ENCODE data around the gene COL4A1.

Gene COL4A1

DNA sequence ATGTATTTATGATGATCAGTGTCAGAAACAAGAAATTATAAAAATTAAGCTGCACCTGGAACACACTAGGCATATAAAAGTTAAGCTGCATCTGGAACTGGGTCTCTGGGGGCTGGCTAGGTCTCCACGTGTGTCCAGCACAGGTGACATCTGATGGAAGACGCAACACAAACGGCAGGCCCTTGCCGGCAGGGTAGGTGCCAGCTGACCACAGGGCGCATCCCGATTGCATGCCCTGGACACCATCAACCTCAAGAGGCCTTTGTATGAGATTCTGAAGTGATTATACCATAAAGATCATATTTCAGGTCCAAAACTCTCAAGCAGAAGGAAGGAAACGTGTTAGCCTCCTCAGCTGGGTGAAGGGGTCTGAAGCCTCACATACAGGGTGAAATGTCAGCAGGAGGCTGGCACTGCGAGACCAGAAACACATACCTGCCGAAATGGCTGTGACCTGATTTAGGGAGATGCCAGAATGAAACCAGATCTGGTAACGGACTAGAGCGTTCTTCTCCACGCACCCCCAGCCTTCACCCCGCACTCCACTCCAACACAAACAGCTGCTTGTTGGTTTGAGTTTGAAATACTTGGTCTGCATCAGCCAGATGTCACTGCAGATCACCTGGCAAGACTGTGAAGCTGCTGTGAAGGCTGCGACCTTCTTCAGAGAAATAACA, 37.3 kb downstream of the COL4A1 start:
- no peak for DNase-seq

GRCh38 chr13:110268576-110269185, 38.3 kb downstream of the COL4A1 start:
- no peak for DNase-seq

DNA sequence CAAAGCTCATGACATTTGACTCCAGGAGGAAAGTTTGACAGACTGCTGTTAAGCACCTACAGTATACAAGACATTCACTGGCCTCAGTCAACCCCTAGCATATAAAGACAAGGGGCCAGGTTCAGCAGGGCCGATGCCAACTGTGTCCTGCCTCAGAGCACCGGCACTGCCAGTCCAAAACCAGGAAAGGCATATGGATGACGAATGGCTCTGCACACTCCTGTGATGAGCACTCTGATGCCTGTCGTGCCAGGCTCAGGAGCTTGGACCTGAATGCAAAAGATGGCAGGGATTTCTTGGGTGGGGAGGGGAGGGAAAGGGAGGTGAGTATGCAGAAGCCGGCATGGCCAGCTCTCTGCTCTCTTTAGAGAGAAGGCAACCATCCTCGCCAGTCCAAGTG, 38.9 kb downstream of the COL4A1 start:
- DNase-seq: no peak

- no peak for DNase-seq
These were observed 40.0 kb downstream of the COL4A1 start for GRCh38 chr13:110266983-110267382.

- DNase-seq: no peak
These were observed 40.5 kb downstream of the COL4A1 start for GRCh38 chr13:110266431-110266809.

GRCh38 chr13:110265682-110266430, 41.1 kb downstream of the COL4A1 start:
- DNase-seq: no peak

GRCh38 chr13:110265341-110265681, 41.6 kb downstream of the COL4A1 start:
- DNase-seq: no peak

- DNase-seq: no peak
These were observed 42.2 kb downstream of the COL4A1 start for GRCh38 chr13:110264685-110265275.

- no peak for DNase-seq
These were observed 43.1 kb downstream of the COL4A1 start for GRCh38 chr13:110263888-110264287.

GRCh38 chr13:110263404-110263803, 43.6 kb downstream of the COL4A1 start:
- DNase-seq: no peak

GRCh38 chr13:110262508-110263291, 44.3 kb downstream of the COL4A1 start:
- DNase-seq: no peak

- DNase-seq: no peak
These were observed 44.9 kb downstream of the COL4A1 start for GRCh38 chr13:110262082-110262436.

DNA sequence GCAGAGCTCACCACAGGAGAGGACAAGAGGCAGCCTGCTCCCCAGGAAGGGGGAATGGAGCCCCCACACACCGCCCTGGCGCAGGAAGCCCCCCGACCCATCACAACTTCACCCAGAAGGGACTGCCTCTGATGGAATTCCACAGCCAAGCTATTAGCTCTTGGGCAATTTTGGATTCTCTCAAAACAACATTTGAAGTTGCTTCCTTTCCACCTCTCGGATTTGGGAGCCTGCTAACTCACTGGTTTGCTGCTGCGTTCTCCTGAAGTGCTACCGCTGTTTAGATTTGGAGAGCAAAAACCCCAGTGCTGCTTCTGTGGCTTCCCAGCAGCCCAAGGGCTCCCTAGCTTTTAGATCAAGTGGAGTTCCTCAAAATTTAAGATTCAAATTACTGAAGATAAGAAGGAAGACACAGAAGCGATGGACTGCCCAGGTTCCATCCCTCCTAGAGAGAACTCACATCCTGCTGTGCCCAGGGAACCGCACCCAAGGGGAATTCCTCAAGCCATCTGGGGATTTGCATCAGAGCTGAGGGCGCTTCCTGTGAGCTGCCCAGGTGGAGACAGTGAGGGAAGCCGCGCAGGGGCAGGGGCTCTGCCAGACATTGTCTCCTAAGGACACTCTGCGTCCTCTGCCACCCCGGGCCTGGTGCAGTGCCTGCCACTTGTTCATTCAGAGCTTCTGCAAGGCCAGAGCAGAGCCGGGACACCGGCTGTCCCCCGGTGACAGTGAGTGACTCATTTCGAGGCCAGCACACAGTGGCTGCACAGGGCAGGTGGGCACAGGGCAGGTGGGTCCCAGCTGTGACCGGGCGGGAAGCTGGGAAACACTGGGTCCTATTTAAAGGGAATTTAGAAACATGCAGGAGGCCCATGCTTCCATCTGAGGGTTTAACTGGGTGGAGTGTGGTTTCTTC, 45.5 kb downstream of the COL4A1 start:
- no peak for DNase-seq

DNA sequence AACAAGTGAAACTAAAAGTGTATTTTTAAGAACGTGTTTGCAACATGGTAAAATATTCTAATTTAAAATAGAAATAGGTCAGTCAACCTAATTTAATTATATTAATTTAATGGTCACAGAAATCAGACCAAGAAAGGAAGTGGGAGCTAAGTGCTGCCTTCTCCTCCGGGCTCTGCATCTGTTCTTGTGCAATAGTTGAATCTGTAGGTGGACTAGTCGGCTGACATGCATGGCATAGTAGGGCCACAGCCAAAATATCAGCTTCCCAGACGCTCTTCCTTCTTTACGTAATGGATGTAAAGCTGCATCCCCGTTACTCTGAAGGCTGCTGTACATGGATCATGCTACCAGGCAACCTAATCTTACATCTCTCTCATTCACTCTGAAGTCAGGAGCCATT, 47.3 kb downstream of the COL4A1 start:
- DNase-seq: no peak

DNA sequence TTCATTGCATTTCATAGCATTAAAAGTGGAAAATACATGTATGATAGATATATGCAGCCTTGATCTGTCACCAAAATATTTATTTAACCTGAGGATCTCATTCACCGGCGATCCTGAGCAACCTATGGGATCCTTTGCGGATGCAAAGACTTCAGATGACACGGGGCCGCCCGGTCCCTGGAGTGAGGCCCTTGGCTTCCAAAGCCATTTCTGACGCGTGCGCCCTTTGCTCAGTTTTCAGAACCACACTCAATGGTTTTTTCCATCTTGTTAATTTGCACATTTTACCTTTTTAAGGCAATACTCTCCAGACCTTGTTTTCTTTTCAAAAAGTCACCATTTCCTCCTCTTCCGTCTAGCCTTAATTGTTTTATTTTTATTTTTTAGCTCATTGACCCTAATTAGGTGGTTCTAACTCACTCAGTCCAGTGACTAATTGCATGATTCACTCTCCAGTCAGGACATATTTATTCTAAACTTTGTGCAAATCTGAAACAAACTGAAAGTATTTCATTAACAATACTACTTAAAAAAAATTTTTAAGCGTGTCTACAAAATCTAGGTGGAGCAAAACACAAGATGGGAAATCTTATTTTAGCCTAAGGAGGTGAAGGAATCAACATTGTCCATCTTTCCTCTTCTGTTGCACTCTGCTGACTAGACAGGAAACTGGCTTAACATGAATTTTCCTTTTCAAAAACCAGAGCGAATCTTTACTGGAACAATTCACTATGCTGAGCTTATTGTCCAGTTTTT, 47.9 kb downstream of the COL4A1 start:
- DNase-seq: no peak

GRCh38 chr13:110257408-110257807, 49.5 kb downstream of the COL4A1 start:
- no peak for DNase-seq

GRCh38 chr13:110256126-110256905, 50.6 kb downstream of the COL4A1 start:
- DNase-seq: no peak

- DNase-seq: no peak
These were observed 52.0 kb downstream of the COL4A1 start for GRCh38 chr13:110254751-110255553.

GRCh38 chr13:110254151-110254679, 52.7 kb downstream of the COL4A1 start:
- DNase-seq: no peak
